ENCODE results near the gene NCSTN.

The NCSTN gene

DNA sequence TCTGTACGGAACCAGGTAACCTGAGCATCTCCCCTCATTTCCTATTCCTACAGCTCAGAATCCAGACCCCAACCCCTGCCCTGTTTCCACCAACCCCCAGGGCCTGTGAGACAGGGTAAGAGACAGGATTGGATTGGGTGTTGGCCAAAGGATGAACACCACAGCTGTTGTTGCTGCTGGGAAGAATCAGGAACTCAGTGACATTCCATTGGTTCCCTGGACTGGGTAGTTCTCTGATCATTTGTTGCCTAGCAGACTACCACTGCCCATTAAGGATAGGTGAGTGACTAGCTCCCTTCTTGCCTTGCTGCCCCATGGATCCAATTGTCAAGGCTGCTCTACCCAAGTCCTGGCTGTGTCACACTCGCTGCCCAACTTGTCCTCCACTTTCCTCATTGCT is 10.0 kb downstream of the NCSTN start:
- DNase-seq: no peak

DNA sequence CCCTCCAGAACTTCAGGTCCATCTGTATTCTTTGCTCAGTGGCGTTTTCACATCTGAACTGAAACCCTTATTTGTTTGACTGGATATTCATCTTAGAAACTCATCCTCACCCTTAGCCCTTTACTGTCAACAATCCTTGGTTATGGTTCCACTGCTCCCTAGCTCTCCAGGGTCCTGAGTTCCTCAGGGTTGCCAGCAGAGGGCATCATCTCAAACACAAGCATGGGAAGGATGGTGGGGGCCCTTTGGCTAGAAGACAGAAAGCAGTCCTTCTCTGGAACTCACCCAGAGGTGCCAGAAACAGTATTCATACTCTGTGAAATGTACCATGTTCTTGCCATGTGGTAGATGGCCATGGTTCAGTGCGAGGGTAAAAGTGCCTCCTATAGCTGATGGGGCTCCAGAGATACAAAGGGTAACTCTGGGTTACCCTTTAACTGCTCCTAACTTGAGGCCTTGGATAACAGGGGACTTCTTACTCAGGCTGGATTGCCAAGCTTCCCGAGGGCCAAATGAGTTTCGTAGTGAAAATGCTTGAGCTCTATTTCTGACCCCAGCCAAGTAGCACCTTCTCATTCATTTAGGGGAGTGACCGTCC is 11.3 kb downstream of the NCSTN start:
- no peak for DNase-seq

DNA sequence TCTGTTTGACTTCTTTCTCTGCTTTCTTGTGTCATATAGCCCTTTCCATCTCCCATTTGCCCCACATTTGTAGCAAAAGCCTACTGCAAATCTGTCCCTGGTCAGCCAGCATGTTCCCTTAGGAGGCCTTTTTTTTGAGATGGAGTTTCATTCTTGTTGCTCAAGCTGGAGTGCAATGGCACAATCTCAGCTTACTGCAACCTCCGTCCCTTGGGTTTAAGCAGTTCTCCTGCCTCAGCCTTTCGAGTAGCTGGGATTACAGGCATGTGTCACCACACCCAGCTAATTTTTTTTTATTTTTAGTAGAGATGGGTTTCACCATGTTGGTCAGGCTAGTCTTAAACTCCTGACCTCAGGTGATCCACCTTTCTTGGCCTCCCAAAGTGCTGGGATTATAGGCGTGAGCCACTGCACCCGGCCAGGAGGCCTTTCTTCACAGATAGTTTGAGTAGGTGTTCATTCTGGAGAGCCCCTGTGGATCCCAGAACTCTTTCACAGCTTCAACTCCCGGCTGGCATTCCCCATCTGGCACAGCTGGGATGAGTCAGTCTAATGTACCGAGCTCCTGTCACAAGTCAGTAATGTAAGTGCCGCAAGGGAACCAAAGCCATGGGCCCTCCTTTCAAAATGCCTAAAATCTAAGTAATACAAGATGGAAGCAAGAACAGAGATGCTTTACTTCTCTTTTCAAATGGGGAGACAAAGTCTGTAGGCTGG is 14.3 kb downstream of the NCSTN start:
- no peak for DNase-seq

DNA sequence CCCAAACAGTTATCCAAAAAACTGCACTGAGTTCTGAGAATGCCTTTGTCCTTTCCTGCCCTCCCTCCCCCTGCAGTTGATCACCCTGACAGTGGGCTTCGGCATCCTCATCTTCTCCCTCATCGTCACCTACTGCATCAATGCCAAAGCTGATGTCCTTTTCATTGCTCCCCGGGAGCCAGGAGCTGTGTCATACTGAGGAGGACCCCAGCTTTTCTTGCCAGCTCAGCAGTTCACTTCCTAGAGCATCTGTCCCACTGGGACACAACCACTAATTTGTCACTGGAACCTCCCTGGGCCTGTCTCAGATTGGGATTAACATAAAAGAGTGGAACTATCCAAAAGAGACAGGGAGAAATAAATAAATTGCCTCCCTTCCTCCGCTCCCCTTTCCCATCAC is 14.9 kb downstream of the NCSTN start:
- DNase-seq: no peak

DNA sequence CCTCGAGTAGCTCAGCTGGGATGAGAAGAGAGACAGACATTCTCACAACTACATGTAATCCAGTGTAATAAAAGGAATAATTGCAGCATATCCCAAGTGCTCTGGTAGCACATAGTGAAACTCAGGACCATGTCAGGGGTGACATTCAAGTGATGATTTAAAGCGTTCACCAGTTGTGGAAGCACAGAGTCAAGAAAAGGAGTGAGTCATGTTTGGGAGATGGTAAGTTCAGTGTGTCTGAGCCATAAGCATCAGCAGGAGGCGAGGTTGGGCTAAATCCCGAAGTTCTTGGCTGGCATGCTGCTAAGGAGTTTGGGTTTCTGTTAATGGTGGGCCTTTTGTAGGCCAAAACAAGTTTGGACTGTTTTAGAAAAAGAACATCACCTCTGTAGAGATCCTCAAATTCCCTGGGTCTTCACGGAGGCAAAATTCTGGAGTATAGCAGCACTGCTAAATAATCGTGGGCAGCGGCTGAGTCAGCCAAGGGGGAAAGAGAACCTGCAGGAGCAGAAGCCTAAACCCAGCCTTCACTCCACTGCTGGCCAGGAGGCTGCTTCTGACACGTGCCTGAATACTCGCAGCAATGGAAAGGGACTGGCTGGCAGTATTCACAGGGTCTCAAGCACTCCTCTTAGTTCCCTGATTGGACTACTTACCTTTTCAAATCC is 16.5 kb downstream of the NCSTN start:
- DNase-seq: no peak

DNA sequence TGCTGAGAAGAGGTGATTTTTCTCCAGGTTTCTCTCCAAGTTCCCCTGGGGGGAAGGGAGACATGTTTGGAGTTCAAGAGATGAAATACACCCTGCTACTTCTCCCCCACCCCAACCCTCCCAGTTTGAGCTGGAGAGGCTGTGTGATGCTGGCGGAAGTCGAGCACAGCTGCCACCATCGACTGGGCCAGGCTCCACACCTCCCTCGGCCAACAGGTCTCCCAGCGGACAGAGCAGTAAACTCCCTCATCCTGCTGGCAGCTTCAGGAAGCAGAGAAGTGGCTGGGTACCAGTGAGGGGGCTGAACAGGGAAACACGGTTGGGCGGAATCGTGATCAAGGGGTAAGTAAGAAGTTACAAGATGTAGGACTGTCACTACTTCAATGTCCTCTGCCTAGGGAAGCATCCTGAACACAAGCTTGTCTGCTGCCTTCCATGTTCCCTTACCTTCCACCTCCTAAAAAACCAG is 17.1 kb downstream of the NCSTN start:
- no peak for DNase-seq

DNA sequence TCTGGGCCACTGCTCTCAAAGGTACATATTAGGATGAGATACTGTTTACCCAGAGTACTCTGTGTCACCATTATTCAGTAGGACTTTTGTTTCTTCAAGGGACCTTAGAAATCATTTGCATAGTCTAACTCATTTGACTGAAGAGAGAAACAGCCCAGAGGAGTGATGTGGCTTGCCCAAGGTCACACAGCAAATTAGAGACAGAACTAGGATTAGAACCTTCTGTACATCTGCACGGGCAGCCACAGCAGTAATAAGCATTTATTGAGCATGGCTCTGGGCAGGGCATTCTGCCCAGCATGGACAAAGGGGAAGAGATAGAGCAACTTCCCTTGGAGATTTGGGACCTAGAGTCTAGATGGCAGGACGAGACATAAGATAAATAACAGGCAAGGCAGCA is 18.0 kb downstream of the NCSTN start:
- DNase-seq: no peak

DNA sequence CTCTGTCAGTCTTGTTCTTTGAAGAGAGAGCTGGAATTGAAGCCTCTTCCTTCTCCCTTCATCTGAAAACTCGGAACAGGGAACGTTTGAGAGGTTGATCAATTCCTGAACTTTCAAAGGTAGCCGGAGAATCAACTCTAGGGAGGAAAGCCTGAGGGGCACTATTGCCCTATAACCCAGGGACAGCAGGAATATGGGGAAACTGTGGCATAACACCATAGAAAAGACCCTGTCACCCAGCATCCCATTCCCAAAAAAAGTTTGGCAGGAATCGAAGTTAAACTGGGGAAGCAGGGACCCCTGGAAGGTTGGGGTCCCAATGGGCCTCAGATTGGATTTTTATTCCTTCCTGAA is 18.6 kb downstream of the NCSTN start:
- DNase-seq: no peak

DNA sequence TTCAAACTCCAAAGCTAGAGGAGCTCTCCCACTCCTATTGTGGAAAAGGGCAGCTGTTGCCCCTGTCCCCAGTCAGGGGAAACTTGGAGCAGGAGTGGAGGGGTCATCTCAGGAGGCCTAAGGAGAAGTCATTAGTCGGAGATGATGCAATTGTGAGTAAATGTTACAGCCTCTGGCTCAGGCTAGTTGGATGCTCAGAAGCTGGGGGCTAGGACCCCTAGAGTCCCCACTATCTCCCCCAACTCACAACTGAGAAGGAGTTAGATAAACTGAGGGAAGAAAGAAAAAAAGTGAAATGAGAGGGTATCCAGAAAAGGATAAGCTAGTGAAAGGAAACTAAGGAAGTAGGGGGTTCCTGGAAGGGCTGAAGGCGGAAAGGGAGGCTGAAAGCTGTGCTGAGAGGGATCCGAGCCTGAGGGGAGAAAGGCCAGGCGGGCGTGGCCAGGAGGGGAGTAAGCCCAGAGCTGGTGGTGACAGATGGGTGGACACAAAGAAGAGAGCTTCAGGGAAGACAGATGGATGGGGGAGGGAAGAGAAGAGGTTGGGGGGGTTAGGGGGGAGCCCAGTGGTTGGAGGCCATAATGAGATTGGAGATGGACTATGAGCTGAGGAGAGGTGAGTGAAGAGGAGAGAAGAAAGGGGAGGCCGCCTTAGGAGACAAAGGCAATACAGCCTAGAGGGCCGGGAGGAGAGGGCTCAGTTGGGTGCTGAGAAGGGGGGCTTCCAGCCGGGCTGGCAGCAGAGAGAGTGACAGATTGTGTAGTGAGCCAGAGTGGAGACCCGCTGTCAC is 19.2 kb downstream of the NCSTN start:
- DNase-seq: no peak

DNA sequence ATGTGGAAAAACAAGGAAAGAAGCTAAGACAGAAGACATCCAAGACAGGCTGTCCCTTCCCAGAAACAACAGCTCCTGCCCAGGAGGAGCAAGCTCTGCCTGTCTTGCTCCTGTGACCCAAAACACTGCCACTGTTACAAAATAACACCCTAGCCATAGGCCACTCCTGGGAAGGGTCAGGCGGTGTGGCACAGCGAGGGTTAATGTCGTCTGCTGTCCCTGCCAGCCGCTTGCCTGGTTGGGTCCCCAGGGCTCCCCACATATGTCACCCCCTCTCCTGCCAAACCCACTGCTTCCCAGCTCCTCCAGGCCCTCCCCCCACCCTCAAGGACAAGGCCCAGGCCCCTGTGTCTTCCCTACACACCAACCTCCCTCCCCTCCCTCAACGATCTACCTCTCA is 19.8 kb downstream of the NCSTN start:
- no peak for DNase-seq

DNA sequence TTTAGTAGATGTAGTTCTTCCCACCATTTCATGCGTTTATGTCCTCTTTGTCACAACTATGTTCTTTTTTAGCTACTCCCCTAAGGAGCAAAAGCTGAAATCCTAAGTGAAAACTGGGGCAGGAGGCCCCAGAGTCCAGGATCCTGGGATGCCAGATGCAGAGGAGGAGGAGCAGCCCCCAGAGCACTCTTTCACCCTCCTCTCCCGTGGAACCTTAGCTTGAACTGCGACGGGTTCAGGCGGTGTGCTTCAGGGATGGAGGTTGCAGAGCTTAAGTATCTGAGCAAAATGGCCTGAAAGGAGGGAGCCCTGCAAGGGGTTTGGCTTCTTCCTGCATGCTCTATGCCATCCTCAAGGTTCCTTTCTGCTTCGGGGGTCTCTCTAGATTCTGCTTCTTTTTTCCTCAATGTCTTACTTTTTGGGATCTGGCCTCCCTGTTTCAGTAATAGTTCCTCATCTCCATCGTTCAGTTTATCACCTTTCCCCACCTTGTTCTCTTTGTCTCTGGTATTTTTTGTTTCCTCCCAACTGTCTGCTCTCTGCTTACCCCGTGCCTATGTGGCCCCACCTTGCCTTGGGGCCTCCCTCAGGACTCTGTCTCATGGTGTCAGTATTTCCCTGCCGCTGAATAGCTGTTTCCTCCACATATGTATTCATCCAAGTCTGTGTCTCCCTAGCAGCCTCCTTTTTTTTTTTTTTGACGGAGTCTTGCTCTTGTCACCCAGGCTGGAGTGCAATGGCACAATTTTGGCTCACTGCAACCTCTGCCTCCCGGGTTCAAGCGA is 21.0 kb downstream of the NCSTN start:
- no peak for DNase-seq

DNA sequence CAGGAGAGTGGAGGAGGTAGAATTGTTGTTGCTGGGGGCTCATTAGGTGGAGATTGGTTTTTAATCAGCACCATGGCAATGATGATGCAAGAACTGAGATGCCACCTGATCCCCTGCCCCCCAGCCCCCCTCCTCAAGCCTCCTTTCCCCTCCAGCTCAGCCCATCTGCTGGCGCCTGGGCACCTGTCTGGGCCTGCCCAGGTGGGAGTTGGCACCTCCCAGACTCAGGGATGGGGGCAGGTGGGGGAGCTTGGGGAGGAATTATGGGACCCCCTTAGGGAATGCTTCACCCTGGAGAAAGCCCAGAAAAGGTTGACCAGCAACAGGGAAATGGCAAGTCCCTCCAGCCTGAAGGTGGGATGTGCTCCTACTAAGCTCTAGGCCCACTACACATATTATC is 22.1 kb downstream of the NCSTN start:
- no peak for DNase-seq

DNA sequence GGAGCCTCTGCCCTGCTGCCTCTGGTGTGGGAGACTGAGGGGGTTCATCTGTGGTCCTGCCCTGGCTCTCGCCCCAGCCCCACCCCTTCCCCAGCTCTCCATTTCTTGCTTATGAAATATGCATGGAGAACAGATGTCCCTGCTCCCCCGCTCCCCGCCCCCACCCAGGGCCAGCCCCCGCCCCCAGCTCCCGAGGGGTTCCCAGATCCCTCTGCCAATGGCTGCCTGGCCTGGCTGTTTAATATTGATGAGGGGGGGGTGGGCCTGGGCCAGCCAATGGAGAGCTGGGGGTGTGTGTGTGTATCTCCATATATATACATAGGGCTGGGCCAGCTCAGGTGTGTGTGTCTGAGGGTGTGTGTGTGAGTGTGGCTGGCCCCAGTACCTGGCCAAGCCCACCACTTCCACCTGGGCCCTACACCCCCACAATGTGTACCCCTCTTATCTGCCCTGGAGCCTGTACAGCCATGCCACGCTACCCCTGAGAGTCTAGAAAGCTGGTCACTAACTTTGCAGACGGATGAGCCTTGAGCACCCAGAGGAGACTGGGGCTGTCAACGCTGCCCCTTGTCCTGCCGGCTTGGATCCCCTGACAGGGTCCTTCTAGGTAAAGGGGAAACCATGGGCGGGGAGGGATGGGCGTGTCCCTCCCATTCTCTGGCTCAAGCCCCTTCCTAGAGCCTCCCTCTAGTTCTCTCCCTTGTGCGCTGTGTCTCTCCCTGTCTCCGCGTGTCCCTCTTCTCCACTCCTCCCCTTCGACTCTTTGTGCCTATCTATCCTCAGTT is 23.7 kb downstream of the NCSTN start, which contains the start of gene NHLH1:
Gene NHLH1 (plus strand): TSS at position 341 of the 785 bp plus-strand sequence. CDS start 3,661 bp downstream, outside the sequence.
- no peak for DNase-seq

DNA sequence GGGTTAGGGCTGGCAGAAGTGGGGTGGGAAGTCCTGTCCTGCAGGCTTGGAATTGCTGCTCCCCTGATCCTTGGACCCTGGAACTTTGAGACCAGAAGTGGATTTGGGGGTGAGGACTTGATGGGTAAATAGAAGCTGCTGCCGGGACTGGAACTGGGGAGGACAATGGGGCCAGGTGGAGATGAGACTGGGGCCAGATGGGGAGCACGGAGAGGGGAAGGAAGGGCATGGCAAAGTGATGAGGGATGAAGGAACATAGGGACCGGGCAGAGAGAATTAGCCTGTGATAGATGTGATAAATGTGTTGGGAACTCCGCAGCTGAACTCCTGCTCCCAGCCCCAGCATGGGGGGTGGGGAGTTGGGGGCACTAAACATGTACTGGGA is 24.3 kb downstream of the NCSTN start:
- DNase-seq: no peak

DNA sequence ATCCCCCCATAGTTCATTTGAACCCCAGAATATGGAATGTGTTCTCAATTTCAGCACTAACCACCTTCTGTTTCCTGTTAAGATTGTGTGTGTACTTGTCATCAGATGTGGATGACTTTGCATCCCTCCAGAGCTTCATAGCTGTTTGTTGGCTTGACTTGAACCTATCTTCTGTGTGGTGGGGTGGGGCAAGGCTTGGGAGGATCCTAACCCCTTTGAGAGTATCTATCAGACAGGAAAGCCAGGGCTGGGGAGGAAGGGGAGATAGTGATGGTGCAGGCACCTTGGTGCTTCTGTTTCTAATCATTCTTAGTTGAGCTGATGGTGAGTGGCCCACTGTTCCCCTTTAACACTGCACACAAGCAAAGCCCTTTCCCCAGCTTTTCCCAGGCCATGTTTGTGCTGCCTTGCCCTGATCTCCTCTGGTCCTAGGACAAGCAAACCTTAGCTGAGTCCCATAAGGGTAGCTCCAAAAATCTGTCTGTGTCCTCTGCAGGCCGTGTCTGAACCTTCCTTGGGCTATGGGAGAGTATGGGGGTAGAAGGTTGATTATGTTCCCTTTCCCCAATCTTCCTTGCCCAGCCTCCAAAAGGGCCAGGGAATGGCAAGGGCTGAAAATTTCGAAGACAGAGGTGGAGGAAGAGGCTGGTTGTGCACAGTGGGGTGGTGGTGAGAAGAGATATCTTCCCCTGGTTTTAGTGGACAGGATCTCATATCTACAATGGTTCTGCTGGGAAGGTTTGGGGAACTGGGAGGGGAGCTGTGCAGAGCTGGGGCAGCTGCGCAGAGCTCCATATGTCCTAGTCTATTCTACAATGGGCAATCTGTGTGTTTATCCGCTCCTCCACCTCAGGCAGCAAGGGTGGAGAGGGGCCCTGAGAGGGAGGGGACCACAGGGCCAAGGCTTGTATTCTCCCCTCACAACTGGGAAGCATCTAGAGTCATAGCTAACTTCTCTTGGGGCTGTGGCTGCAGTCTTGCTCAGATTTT is 25.0 kb downstream of the NCSTN start:
- no peak for DNase-seq

DNA sequence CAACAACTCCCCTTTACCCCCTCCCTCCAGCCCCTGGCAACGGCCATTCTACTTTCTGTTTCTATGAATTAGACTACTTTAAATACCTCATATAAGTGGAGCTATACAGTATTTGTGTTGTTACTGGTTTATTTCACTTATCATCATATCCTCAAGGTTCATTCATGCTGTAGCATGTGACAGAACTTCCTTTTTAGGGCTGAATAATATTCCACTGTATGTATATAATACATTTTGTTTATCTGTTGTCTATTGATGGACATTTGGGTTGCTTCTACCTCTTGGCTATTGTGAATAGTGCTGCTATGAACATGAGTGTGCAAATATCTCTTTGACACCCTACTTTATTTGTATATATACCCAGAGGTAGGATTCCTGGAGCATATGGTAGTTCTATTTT is 25.9 kb downstream of the NCSTN start:
- no peak for DNase-seq

DNA sequence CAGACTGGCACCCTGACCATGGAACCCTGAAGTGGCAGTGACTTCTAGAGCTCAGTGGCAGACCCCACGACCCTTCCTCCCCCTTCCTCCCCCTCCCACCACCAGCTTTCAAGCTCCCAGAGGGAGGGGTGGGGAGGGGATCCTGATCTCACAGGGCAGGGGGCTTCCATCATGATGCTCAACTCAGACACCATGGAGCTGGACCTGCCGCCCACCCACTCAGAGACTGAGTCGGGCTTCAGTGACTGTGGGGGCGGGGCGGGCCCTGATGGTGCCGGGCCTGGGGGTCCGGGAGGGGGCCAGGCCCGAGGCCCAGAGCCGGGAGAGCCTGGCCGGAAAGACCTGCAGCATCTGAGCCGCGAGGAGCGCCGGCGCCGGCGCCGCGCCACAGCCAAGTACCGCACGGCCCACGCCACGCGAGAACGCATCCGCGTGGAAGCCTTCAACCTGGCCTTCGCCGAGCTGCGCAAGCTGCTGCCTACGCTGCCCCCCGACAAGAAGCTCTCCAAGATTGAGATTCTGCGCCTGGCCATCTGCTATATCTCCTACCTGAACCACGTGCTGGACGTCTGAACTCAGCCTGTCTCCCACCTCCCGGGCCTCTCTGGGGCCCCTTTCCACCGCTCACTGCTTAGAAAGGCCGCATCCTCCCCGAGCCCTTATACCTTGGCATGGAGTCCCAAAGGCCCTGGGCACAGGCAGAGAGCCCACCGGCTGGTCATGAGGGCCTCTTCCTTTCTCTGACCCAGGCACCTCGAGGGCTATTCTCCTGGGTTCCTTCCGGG is 27.6 kb downstream of the NCSTN start:
- DNase-seq: no peak

DNA sequence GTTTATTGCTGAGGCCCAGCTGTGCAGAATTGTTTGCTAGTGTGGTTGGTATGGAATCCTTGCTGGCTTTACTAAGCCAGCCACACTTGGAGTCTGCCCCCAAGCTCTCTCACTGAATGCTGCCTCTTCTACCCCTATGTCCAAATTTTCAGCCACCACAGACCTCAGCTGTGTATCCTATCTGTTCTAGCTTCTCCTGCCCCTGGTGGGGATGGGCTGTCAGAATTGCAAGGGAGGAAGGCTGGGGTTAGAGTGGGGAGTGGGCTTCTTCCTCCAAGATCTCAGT is 28.1 kb downstream of the NCSTN start:
- no peak for DNase-seq

DNA sequence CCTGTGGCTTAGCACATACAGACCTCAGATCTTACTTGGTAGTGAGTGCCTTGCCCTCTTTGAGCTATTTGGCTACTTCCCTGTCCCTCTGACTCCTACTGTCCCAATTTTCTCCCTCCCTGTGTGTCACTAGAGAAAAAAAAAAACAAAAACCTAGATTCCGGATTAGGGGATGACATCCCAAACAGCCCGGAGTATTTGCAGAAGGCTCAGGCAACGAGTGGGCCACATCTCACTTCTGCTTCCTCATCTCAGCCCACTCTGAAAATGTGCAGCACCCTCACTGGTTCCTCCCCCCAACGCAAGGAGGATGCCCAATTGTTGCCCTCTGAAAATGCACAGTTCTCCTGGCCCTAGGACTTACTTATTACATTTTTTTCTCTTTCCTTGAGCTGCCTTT is 28.6 kb downstream of the NCSTN start:
- DNase-seq: no peak

DNA sequence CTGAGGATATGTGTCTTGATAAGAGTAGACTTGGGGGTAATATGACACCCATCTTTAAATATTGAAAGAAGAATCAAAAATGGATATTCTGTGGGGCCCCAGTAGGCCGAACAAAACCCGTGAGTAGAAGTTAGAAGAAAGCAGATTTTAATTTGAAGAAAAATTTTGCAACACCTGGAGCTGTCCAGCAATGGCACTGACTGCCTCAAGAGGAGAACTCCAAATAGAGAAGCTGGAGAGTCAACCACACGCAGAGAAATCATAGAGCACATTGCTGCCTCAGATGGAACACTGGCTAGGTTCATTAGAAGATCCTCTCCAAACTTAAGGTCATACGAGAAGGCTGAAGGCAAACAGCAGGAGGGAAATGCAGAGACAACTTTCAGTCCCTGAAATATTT is 30.5 kb downstream of the NCSTN start:
- DNase-seq: no peak

Measured in activated CD8-positive, alpha-beta memory T cell treated with anti-CD3 and anti-CD28 coated beads, Interleukin-2, amount 50 U/mL, for 48 hours (primary cell).